ENCODE measurements around the gene CACYBP. TPM values are rescaled to one million over a fixed set of nuclear protein-coding genes. Genes with fewer than 3 reads are reported as not detected.
A peak's percentile ranks its signal among the peaks of the same experiment; 100 is the strongest.

CACYBP gene
- total and polyA plus RNA-seq, 2 of the 8 experiments (the other 6 are each of a cell fraction or from before 2014, with no cell fraction given) = 28.3 to 247 TPM

DNA sequence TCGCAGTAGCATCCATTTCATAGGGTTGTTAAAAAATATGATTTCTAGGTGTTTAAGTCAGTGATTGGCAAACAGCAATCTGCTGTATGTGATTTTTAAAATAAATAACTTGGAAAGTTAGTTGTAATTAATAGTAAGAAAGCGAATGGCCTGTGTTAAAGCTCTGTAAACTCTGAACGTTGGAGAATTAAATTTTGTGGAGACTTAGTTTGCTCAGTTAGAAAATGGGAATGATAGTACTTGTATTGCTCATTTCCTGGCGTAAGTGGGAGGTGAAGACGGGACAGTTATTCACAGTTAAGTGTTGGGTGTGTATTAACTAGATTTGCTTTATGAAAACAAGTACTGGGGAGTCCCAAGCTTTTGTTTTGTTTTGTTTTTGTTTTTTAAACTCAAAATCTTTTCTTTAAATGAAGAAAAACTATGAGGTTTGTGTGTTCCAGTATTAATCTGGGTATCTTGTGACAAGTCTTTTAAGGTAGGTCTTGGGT, 995 bp downstream of the CACYBP start:
- Histone ChIP-seq H3K23me2 (ENCODE audit: low read depth, low read length) (peaks cover 5% of the 10 kb centered on the region), H3K18ac (ENCODE audit: extremely low read depth, low read length) (0 out of 2 replicates have a peak overlapping the region, but pooled peaks have one; percentile 51), H4K91ac (replicated peaks; ENCODE audit: insufficient read length, low read length) (no peak overlapping the region), H3K36me3 (ENCODE audit: control insufficient read depth in 2 of 4, insufficient read depth in 4 of 4, low read length in 3 of 4) (peaks cover 4 to 13% (median 10%) of the 10 kb centered on the region in 4 experiments; a peak in 5 of 8 replicates), H4K5ac (ENCODE audit: insufficient read length, low read depth, low read length) (no peak overlapping the region), H2BK5ac (ENCODE audit: low read depth, low read length) (no peak overlapping the region), H2BK20ac (ENCODE audit: low read length) (no peak overlapping the region), H4K20me1 (replicated peaks in 1 of 2; ENCODE audit: control insufficient read depth in 1 of 2, insufficient read depth in 2 of 2, low read length in 2 of 2) (peaks cover 0 to 9% of the 10 kb centered on the region in 2 experiments), H3K79me2 (ENCODE audit: control insufficient read depth in 1 of 2, insufficient read depth in 2 of 2, low read length in 2 of 2) (peaks cover 39 to 57% of the 10 kb centered on the region in 2 experiments), H2AFZ (ENCODE audit: low read length) (no peak overlapping the region), H3K4me1 (replicated peaks in 1 of 4; ENCODE audit: control insufficient read depth in 3 of 4, insufficient read depth in 4 of 4, low read length in 3 of 4) (peaks cover 0 to 4% (median 0%) of the 10 kb centered on the region in 4 experiments; a peak in 1 of 7 replicates), H4K8ac (ENCODE audit: extremely low read depth, insufficient read depth, low read length) (no peak overlapping the region), H3K14ac (ENCODE audit: insufficient read length) (no peak overlapping the region), H3K4me3 (ENCODE audit: extremely low read depth in 1 of 4, insufficient read depth in 2 of 4, low read depth in 3 of 4, low read length in 4 of 4) (peak overlapping the region; percentile 92 to 96 (median 94)), H3K79me1 (ENCODE audit: low read depth, low read length) (0 out of 2 replicates have a peak, but pooled peaks cover 2% of the 10 kb centered on the region), H2AK5ac (ENCODE audit: low read depth, low read length) (no peak overlapping the region), H3K9me3 (ENCODE audit: insufficient read depth in 2 of 2, low read depth in 1 of 2, low read length in 1 of 2) (no peaks in the 10 kb centered on the region), H3K27ac (ENCODE audit: low read depth, low read length) (no peak overlapping the region), H3K27me3 (replicated peaks in 1 of 4; ENCODE audit: control insufficient read depth in 3 of 4, extremely low read depth in 1 of 4, insufficient read depth in 3 of 4, low read length in 3 of 4) (no peaks in the 10 kb centered on the region), H2BK120ac (replicated peaks; ENCODE audit: low read depth, low read length) (no peak overlapping the region), H3K9ac (replicated peaks in 1 of 4; ENCODE audit: extremely low read depth in 1 of 4, low read depth in 3 of 4, low read length in 3 of 4) (peak overlapping the region; percentile 75 to 88 (median 84); a peak in 5 of 7 replicates), H3K4ac (replicated peaks; ENCODE audit: insufficient read length, low read depth, low read length) (no peak overlapping the region), H2BK15ac (ENCODE audit: low read length) (no peak overlapping the region), H3K56ac (replicated peaks; ENCODE audit: insufficient read length, low read depth, low read length) (peak overlapping the region; percentile 94), H2BK12ac (ENCODE audit: low read depth, low read length) (no peak overlapping the region), H3K23ac (ENCODE audit: insufficient read length) (no peak overlapping the region), H3K4me2 (ENCODE audit: insufficient read depth in 1 of 2, low read depth in 2 of 2, low read length in 2 of 2) (peak overlapping the region; percentile 66 to 97)
- POLR2A ChIA-PET (ENCODE audit: partially characterized antibody) = interaction anchor here (0.7 to 4.5 kb wide), 15 partner anchors 12 to 241 kb away, joined by 3 to 66 read pairs (median 10); partner anchors contain the start of gene MRPS14
- DNase-seq (ENCODE audit: low read depth in 1 of 2, low spot score in 2 of 2) (no peak), FAIRE-seq (no peak)
- CTCF ChIA-PET (ENCODE audit: partially characterized antibody) = interaction anchor here (1.0 to 1.4 kb wide), 5 partner anchors 15 to 251 kb away, joined by 3 to 4 read pairs (median 4); no protein-coding TSS in a partner anchor
- WGBS, 2 experiments (ENCODE audit: extremely low coverage in 1 of 2, insufficient coverage in 1 of 2, insufficient read length in 1 of 2, insufficient replicate concordance in 2 of 2, low coverage in 1 of 2, low lambda C conversion rate in 2 of 2, missing lambda C conversion rate in 1 of 2) = 10% methylated on average over 5 of the region's 5 CpGs; no CpG with 5 or more reads in 1 of the 2 experiments
- TF ChIP-seq RBBP5 (IDR thresholded peaks at IDR 0.05; ENCODE audit: borderline replicate concordance, low read depth, low read length) = no peak
- TF ChIP-seq FOSL1 (IDR thresholded peaks at IDR 0.05; ENCODE audit: insufficient read depth, low read depth, low read length) = no peak
- no peak for TF ChIP-seq ASH2L (IDR thresholded peaks at IDR 0.05; ENCODE audit: low read length)
- no peak for TF ChIP-seq SAP30 (IDR thresholded peaks at IDR 0.05; ENCODE audit: insufficient read depth, insufficient replicate concordance, low read length)
- no peak for TF ChIP-seq RFX5 (IDR thresholded peaks at IDR 0.05; ENCODE audit: borderline replicate concordance, low read depth, low read length)
